Colonic mucosa (tissue), 4 donors: Measurements from ENCODE around the gene PBX2. TPM values are rescaled to one million over a fixed set of nuclear protein-coding genes. Genes with fewer than 3 reads are reported as not detected.

Experiments
- DNase-seq: peaks from one replicate; pipeline ENCODE4 v3.0.0-alpha.2; 2020
- H3K27ac ChIP-seq: fragments of 200-600 bp; one replicate; pipeline ENCODE4 v1.8.0; 2021
- H3K27me3 ChIP-seq: fragments of 200-600 bp; one replicate; pipeline ENCODE4 v1.8.0; 2021
- H3K36me3 ChIP-seq: fragments of 200-600 bp; one replicate; pipeline ENCODE4 v1.8.0; 2021
- H3K4me1 ChIP-seq: fragments of 200-600 bp; one replicate; pipeline ENCODE4 v1.8.0; 2021; ENCODE audit warnings: mild to moderate bottlenecking
- H3K4me3 ChIP-seq: fragments of 200-600 bp; one replicate; pipeline ENCODE4 v1.8.0; 2021
- H3K9ac ChIP-seq, 2 donors: one replicate each; pipeline ENCODE4 v1.7.0; 2013; ENCODE audit warnings: control low read depth in 2 of 2, low read depth in 2 of 2, low read length in 2 of 2
- H3K9me3 ChIP-seq: fragments of 200-600 bp; one replicate; pipeline ENCODE4 v1.8.0; 2021
- CTCF ChIP-seq: fragments of 200-600 bp; IDR thresholded peaks from one replicate; pipeline ENCODE4 v1.8.0; 2022; ENCODE audit warnings: antibody characterized with exemption, mild to moderate bottlenecking
- intact Hi-C: fragments of 100-400 bp; cut with DNase I; formaldehyde crosslinking; loops from one replicate; pipeline ENCODE4 v1.14.1; 2022
- total RNA-seq, 2 donors: library from RNA; stranded (reverse); fragmentation: NEBNext Ultra II Directional in 1 of 2; extraction: Animal tissue kit (Norgen Biotek cat#: 25700) in 1 of 2; gene quantifications; one replicate each; pipeline ENCODE4 v1.2.1, GENCODE V29; 2021
- donor health status: healthy.
- donor health status: DM: no; HTN: no; CAD: no.
- donor health status: DM: no; HTN: no; CAD: no.

Gene PBX2
- total RNA-seq, 2 donors from 2014 or later, result 47.5 TPM

DNA sequence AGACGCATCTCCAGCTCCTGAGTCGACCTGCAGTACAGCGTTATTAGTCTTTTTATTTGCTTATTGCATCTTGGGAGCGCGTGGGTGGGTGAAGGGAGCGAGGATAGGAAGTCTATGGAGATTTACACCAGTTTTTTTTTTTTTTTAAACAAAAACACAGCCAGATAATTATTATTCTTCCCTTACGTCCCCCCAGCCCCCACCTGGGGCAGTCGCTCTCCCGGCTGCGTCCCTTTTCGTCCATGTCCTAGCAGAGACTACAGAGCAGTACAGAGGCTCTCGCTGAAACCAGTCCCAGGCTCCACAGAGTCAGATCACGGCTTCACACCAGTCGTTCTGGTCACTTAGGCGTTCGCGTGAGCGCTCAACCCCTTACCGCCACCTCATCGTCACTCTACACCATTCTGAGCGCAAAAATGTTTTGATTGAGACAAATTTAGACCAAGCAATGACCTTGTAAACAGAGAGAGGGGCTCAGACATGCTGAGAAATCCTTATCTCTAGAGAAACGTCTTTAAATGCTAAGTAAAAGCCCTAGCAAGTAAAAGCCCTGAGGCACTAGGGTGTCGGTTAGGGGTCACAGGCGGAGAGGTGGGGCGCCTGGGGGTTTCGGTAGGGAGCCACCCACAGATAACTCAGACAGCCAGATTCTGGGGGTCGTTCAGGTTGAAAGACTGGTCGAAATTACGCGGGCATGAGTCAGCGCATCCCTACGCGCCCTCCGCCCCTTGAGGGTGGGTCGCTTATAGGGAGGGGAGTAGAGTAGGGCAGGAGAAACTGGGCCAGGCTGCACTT lies 37.0 kb downstream of the PBX2 start:
- H3K27me3 ChIP-seq, result no peaks in the 10 kb centered on the region
- peaks cover 4% of the 10 kb centered on the region for H3K4me1 ChIP-seq
- no peaks in the 10 kb centered on the region for H3K9me3 ChIP-seq
- peak; percentile 46 for DNase-seq
- no peak for TF ChIP-seq CTCF
- H3K9ac ChIP-seq, result peak overlapping the region; percentile 68 to 98
- H3K27ac ChIP-seq, result peak overlapping the region; percentile 68
- intact Hi-C loops, result no loop called here
- H3K4me3 ChIP-seq, result peak overlapping the region; percentile 60
- no peaks in the 10 kb centered on the region for H3K36me3 ChIP-seq

GRCh38 chr6:32151863-32152768 lies 37.9 kb downstream of the PBX2 start, which contains the start of gene PRRT1:
Gene PRRT1 (minus strand): TSS chr6:32151939. CDS start chr6:32151827, 112 bp downstream.
- Histone ChIP-seq H3K27ac (no peak within 1 kb of the TSS), H3K9ac (peak within 1 kb of the TSS; percentile 68 to 98), H3K9me3 (no peaks in the 10 kb centered on the region)

GRCh38 chr6:32151181-32151862 lies 38.7 kb downstream of the PBX2 start:
- intact Hi-C loops, result no loop called here
- DNase-seq, result no peak
- peak overlapping the region; percentile 17 for H3K4me3 ChIP-seq
- peaks cover 4% of the 10 kb centered on the region for H3K4me1 ChIP-seq
- no peaks in the 10 kb centered on the region for H3K9me3 ChIP-seq
- no peak for TF ChIP-seq CTCF
- no peaks in the 10 kb centered on the region for H3K36me3 ChIP-seq
- H3K9ac ChIP-seq, result peak overlapping the region in 1 of 2 donors; percentile 26
- H3K27me3 ChIP-seq, result no peaks in the 10 kb centered on the region
- H3K27ac ChIP-seq, result no peak overlapping the region

More at GRCh38 chr6:32151863-32152768, 37.9 kb downstream of the PBX2 start, which contains the start of gene PRRT1:
- DNase-seq, result no peak
- H3K27me3 ChIP-seq, result no peaks in the 10 kb centered on the region
- H3K4me3 ChIP-seq, result peak within 1 kb of the TSS; percentile 17
- intact Hi-C loops, result no loop called here
- peaks cover 4% of the 10 kb centered on the region for H3K4me1 ChIP-seq
- no peak for TF ChIP-seq CTCF
- no peaks in the 10 kb centered on the region for H3K36me3 ChIP-seq

DNA sequence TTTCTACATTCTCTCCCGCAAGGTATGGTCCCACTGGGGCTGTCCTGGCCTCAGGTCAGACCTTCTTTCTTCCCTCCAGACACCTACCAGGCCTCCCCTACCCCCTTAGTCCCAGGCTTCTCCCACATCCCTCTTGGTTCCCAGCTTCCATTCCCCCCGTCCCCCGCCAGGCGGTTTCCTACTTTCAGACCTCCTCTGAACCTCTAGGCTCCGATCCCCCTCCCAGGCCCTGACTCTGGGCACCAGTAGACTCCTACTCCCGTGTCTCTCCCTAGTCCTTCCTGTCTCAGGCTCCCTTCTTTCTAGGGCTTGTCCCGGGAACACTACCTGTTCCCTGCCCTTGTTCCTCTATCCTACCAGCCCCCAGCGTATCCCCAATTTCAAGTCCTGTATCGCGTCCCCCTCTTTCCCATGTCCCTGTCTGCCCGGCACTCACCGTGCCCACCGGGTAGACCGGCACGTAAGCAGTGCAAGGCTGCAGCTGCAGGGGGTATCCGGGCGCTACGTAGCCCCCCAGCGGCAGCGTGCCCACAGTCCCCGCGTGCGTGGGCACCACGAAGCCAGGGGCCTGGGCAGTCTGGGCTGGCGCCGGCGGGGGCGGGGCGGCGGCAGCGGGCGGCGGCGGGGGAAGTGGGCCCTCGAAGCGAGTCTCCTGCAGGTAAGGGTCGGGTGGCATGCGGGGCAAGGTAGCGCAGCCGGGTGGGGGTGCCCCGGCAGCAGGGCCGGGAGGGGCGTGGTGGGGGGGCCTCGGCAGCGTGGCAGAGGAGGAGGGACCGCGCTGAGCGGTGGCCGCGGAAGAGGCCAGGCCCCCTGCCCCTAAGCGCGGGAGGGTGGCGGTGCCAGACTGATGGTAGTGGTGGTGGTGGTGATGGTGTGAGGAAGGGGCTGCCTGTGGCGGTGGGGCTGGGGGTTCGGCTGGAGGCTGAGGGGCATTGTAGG lies 39.8 kb downstream of the PBX2 start:
- DNase-seq, result no peak
- intact Hi-C loops, result no loop called here
- no peak overlapping the region for H3K4me3 ChIP-seq
- no peaks in the 10 kb centered on the region for H3K9me3 ChIP-seq
- no peak for TF ChIP-seq CTCF
- H3K36me3 ChIP-seq, result no peaks in the 10 kb centered on the region
- peak overlapping the region in 1 of 2 donors; percentile 26 for H3K9ac ChIP-seq
- H3K27me3 ChIP-seq, result no peaks in the 10 kb centered on the region
- no peak overlapping the region for H3K27ac ChIP-seq
- H3K4me1 ChIP-seq, result peaks cover 4% of the 10 kb centered on the region
